ENCODE data around the gene DCTPP1.

Gene DCTPP1

GRCh38 chr16:30382111-30382881 is 47.5 kb downstream of the DCTPP1 start, which contains the start of gene SEPTIN1:
TSS of gene SEPTIN1 (minus strand) at chr16:30382561. CDS start at chr16:30382542, 19 bp downstream.
- DNase-seq (ENCODE audit: low read depth in 2 of 2), result peak; percentile 54 to 61

GRCh38 chr16:30381291-30382041 is 48.4 kb downstream of the DCTPP1 start:
- DNase-seq (ENCODE audit: low read depth in 2 of 2), result no peak

GRCh38 chr16:30380803-30381208 is 49.0 kb downstream of the DCTPP1 start:
- no peak for DNase-seq (ENCODE audit: low read depth in 2 of 2)

GRCh38 chr16:30380072-30380802 is 49.6 kb downstream of the DCTPP1 start:
- DNase-seq (ENCODE audit: low read depth in 2 of 2), result no peak

GRCh38 chr16:30379158-30379783 is 50.6 kb downstream of the DCTPP1 start:
- no peak for DNase-seq (ENCODE audit: low read depth in 2 of 2)

- peak; percentile 98 to 99 for DNase-seq (ENCODE audit: low read depth in 2 of 2)
These were observed 51.3 kb downstream of the DCTPP1 start for GRCh38 chr16:30378236-30379157.

GRCh38 chr16:30377812-30378235 is 52.0 kb downstream of the DCTPP1 start:
- peak; percentile 63 to 73 for DNase-seq (ENCODE audit: low read depth in 2 of 2)

- no peak for DNase-seq (ENCODE audit: low read depth in 2 of 2)
These were observed 52.6 kb downstream of the DCTPP1 start for GRCh38 chr16:30377050-30377811.

GRCh38 chr16:30376461-30376902 is 53.3 kb downstream of the DCTPP1 start:
- DNase-seq (ENCODE audit: low read depth in 2 of 2), result no peak

- DNase-seq (ENCODE audit: low read depth in 2 of 2), result no peak
These were observed 54.0 kb downstream of the DCTPP1 start for GRCh38 chr16:30375864-30376263.

- DNase-seq (ENCODE audit: low read depth in 2 of 2), result no peak
These were observed 55.3 kb downstream of the DCTPP1 start, which contains the start of gene MYL11 for GRCh38 chr16:30374538-30374937. TSS of gene MYL11 (plus strand) at chr16:30374802. CDS start at chr16:30374858, 56 bp downstream.
